Upper lobe of left lung (tissue), 6 donors: ENCODE measurements around the gene DSCAM. TPM values are rescaled to one million over a fixed set of nuclear protein-coding genes. Genes with fewer than 3 reads are reported as not detected.

Source experiments
- ATAC-seq, 2 donors: fragments of 200-7000 bp; cut with Tn5 transposase; one replicate each; pipeline ENCODE4 v1.9.1; 2022; ENCODE audit warnings: mild to moderate bottlenecking in 2 of 2, moderate library complexity in 2 of 2; ENCODE audit not compliant: low FRiP score in 2 of 2
- DNase-seq, 2 donors: peaks; one replicate each; pipeline ENCODE4 v3.0.0-alpha.2; 2019 to 2020
- H3K27ac ChIP-seq, 4 donors: fragments of 200-600 bp; sonication (generic); one replicate each; pipeline ENCODE4 v1.5.1; 2016 to 2019
- H3K27me3 ChIP-seq, 4 donors: fragments of 200-600 bp; sonication (generic); one replicate each; pipeline ENCODE4 v1.5.1; 2017 to 2019
- H3K36me3 ChIP-seq, 4 donors: fragments of 200-600 bp; sonication (generic); one replicate each; pipeline ENCODE4 v1.5.1; 2016 to 2019
- H3K4me1 ChIP-seq, 4 donors: fragments of 200-600 bp; sonication (generic); one replicate each; pipeline ENCODE4 v1.5.1; 2018 to 2019
- H3K4me3 ChIP-seq, 4 donors: fragments of 200-600 bp; sonication (generic); one replicate each; pipeline ENCODE4 v1.5.1; 2017 to 2019; ENCODE audit warnings: mild to moderate bottlenecking in 2 of 4, moderate library complexity in 1 of 4
- H3K9me3 ChIP-seq, 4 donors: fragments of 200-600 bp; sonication (generic); one replicate each; pipeline ENCODE4 v1.5.1; 2018 to 2019
- EP300 ChIP-seq, 4 donors: sonication (generic); formaldehyde crosslinking; IDR thresholded peaks; one replicate each; pipeline ENCODE4 v1.5.1; 2017; ENCODE audit warnings: antibody characterized with exemption in 4 of 4, control low read depth in 2 of 4
- POLR2A ChIP-seq, 4 donors: fragments of 450-650 bp; IDR thresholded peaks; one replicate each; pipeline ENCODE4 v1.5.1; 2016 to 2017; ENCODE audit warnings: antibody characterized with exemption in 4 of 4, mild to moderate bottlenecking in 2 of 4
- POLR2AphosphoS5 ChIP-seq, 2 donors: sonication (generic); formaldehyde crosslinking; IDR thresholded peaks; one replicate each; pipeline ENCODE4 v1.5.1; 2017; ENCODE audit warnings: antibody characterized with exemption in 2 of 2
- WGBS, 2 donors: methylation state at CpG; one replicate each; pipeline ENCODE4 v1.1.5; 2017 to 2018; 5-methylcytosine and 5-hydroxymethylcytosine counted together
- total RNA-seq, 6 donors: library from RNA; depleted of rRNA in 4 of 6; stranded (reverse); fragments of >200 nt in 4 of 6; gene quantifications; one replicate each; pipeline versions ENCODE4 v1.1.0 to v1.2.1, GENCODE V29; 2016 to 2021
- TF ChIP-seq, protein P1 (sequence below), 6 experiments: fragments of 450-650 bp in 4 of 6; fragments of 200-600 bp in 2 of 6; sonication (generic) in 2 of 6; IDR thresholded peaks; one replicate each; pipeline ENCODE4 v1.5.1; 2016 to 2019; ENCODE audit warnings: antibody characterized with exemption in 6 of 6
- donor health status: DM: no; HTN: no; CAD: no; lungs with moderate emphysema.
- donor health status: DM: no; HTN: yes; CAD: no; lungs with severe emphysema.

The DSCAM gene
- total RNA-seq, 6 donors from 2014 or later, result under 0.01 to 0.61 (median 0.26) TPM; not detected in 1

DNA sequence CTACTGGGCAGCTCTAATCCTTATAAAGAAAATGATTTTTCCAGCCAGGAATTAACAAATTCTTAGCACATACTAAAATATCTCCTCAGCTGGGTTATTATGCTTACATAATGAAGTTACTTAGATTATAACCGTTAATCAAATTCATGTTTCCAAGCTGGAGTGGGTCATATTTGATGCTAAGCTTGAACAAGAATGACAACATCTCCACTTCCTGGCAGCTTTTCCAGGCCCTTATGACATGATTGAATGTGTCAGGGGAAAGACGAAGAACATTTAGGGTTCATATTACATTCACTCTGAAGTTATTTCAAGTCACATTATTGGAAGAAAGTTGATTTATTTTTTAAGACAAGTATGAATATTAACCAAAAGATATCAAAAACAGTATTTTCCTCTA, 646.0 kb downstream of the DSCAM start:
- no peaks in the 10 kb centered on the region for H3K4me1 ChIP-seq
- DNase-seq (no peak), ATAC-seq (no peak)
- no peaks in the 10 kb centered on the region for H3K36me3 ChIP-seq
- H3K9me3 ChIP-seq, result no peaks in the 10 kb centered on the region
- no peak overlapping the region for H3K27ac ChIP-seq
- TF ChIP-seq, protein P1, sequence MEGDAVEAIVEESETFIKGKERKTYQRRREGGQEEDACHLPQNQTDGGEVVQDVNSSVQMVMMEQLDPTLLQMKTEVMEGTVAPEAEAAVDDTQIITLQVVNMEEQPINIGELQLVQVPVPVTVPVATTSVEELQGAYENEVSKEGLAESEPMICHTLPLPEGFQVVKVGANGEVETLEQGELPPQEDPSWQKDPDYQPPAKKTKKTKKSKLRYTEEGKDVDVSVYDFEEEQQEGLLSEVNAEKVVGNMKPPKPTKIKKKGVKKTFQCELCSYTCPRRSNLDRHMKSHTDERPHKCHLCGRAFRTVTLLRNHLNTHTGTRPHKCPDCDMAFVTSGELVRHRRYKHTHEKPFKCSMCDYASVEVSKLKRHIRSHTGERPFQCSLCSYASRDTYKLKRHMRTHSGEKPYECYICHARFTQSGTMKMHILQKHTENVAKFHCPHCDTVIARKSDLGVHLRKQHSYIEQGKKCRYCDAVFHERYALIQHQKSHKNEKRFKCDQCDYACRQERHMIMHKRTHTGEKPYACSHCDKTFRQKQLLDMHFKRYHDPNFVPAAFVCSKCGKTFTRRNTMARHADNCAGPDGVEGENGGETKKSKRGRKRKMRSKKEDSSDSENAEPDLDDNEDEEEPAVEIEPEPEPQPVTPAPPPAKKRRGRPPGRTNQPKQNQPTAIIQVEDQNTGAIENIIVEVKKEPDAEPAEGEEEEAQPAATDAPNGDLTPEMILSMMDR (IDR thresholded peaks at IDR 0.05), result no peak
- H3K27me3 ChIP-seq, result no peaks in the 10 kb centered on the region
- H3K4me3 ChIP-seq, result no peak overlapping the region
- WGBS, 2 donors, result 44 to 58% methylated on average over 2 of the region's 2 CpGs

DNA sequence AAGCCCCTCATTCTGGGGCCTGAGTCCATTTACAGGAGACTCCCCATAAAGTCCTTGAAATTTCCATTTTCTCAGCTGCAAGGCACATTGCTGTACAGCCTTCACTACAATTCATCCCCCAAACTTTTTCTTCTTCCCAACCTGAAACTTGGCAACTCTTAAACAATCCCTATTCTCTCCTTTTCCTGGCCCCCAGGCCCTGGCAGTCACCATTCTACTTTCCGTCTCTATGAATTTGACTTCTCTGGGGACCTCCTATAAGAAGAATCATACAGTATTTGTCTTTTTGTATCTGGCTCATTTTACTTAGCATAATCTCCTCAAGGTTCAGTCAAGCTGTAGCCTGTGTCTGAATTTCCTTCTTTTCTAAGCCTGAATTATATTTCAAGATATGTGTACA, 646.8 kb downstream of the DSCAM start:
- H3K36me3 ChIP-seq, result no peaks in the 10 kb centered on the region
- DNase-seq, result no peak
- ATAC-seq, result no peak
- H3K27ac ChIP-seq, result no peak overlapping the region
- TF ChIP-seq POLR2A (IDR thresholded peaks at IDR 0.05), result no peak
- TF ChIP-seq EP300 (IDR thresholded peaks at IDR 0.05), result no peak
- TF ChIP-seq, protein P1 (IDR thresholded peaks at IDR 0.05), result no peak
- no peak for TF ChIP-seq POLR2AphosphoS5 (IDR thresholded peaks at IDR 0.05)
- WGBS, 2 donors, result 90 to 92% methylated on average over 1 of the region's 1 CpG
- H3K9me3 ChIP-seq, result no peaks in the 10 kb centered on the region
- H3K4me1 ChIP-seq, result no peaks in the 10 kb centered on the region
- no peaks in the 10 kb centered on the region for H3K27me3 ChIP-seq
- H3K4me3 ChIP-seq, result no peak overlapping the region

GRCh38 chr21:40194185-40194980, 652.6 kb downstream of the DSCAM start:
- no peaks in the 10 kb centered on the region for H3K9me3 ChIP-seq
- no peak overlapping the region for H3K4me3 ChIP-seq
- H3K36me3 ChIP-seq, result no peaks in the 10 kb centered on the region
- ATAC-seq (no peak), DNase-seq (no peak)
- no peaks in the 10 kb centered on the region for H3K27me3 ChIP-seq
- no peak for TF ChIP-seq POLR2A (IDR thresholded peaks at IDR 0.05)
- 71 to 72% methylated on average over 4 of the region's 4 CpGs for WGBS, 2 donors
- no peak overlapping the region for H3K27ac ChIP-seq
- no peaks in the 10 kb centered on the region for H3K4me1 ChIP-seq

DNA sequence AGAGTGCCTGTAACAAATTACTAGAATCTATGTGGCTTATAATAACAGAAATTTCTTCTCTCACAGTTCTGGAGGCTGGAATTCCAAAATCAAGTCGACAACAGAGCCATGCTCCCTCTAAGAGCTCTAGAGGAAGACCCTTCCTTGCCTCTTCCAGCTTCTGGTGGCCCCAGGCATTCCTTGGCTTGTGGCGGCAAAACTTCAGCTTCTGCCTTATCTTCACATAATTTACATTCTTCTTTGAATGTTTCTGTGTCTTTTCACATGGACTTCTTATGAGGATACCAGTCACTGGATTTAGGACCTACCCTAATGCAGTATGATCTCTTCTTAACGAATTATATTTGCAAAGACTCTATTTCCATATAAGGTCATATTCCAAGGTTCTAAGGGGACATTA, 655.3 kb downstream of the DSCAM start:
- Histone ChIP-seq H3K36me3 (no peaks in the 10 kb centered on the region), H3K4me3 (no peak overlapping the region), H3K27me3 (no peaks in the 10 kb centered on the region), H3K9me3 (no peaks in the 10 kb centered on the region), H3K27ac (no peak overlapping the region), H3K4me1 (no peaks in the 10 kb centered on the region)
- 79 to 80% methylated on average over 3 of the region's 3 CpGs for WGBS, 2 donors
- TF ChIP-seq POLR2A (IDR thresholded peaks at IDR 0.05), result no peak
- no peak for DNase-seq
- ATAC-seq, result no peak

GRCh38 chr21:40191196-40191595, 655.8 kb downstream of the DSCAM start:
- TF ChIP-seq, protein P1 (IDR thresholded peaks at IDR 0.05), result no peak
- no peak for TF ChIP-seq POLR2A (IDR thresholded peaks at IDR 0.05)
- TF ChIP-seq POLR2AphosphoS5 (IDR thresholded peaks at IDR 0.05), result no peak
- TF ChIP-seq EP300 (IDR thresholded peaks at IDR 0.05), result no peak
- no peak overlapping the region for H3K4me3 ChIP-seq
- DNase-seq (no peak), ATAC-seq (no peak)
- H3K27me3 ChIP-seq, result no peaks in the 10 kb centered on the region
- 81 to 89% methylated on average over 3 of the region's 3 CpGs for whole genome bisulfite sequencing, 2 donors
- H3K36me3 ChIP-seq, result no peaks in the 10 kb centered on the region
- H3K9me3 ChIP-seq, result no peaks in the 10 kb centered on the region
- H3K4me1 ChIP-seq, result no peaks in the 10 kb centered on the region
- H3K27ac ChIP-seq, result no peak overlapping the region
